ENCODE results near the gene TIGD2.

Gene TIGD2

GRCh38 chr4:89164400-89164799, 53.1 kb downstream of the TIGD2 start:
- DNase-seq = no peak
